ENCODE results near the gene GOLGA6A. TPM values are rescaled to one million over a fixed set of nuclear protein-coding genes. Genes with fewer than 3 reads are reported as not detected.

The GOLGA6A gene
- total RNA-seq, 2 experiments from 2014 or later, result not detected

DNA sequence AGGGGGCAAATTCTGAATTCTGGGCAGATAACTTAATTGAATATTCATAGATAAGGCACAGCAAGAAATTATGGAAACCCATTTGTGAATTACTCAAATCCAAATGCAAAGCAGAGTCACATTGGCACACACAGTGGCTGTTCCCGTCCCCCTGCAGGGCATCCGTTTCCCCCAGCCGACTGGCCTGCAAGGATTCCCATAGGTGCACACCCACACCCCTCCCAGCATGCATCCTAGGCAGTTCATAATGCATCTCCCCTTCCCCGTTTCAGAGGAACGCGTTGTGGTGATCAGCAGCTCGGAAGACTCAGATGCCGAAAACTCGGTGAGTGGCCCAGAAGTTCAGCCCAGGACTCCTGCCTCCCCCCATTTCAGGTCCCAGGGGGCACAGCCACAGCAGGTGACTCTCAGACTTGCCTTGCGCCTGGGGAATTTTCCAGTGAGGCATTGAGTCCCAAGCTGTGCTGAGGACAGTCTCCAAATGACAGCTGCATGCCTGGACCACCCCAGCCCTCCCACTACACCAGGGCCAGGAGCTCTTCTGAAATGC lies 48.1 kb downstream of the GOLGA6A start:
- ChIA-PET POLR2A (no interaction called here), CTCF (no interaction called here)
- Mint-ChIP-seq H3K36me3 (ENCODE audit: low read depth) (peaks cover 68% of the 10 kb centered on the region), H3K9me3 (no peaks in the 10 kb centered on the region), H3K27me3 (no peaks in the 10 kb centered on the region), H3K4me3 (no peak overlapping the region), H3K4me1 (no peaks in the 10 kb centered on the region), H3K27ac (no peak overlapping the region)
- no peak for DNase-seq

DNA sequence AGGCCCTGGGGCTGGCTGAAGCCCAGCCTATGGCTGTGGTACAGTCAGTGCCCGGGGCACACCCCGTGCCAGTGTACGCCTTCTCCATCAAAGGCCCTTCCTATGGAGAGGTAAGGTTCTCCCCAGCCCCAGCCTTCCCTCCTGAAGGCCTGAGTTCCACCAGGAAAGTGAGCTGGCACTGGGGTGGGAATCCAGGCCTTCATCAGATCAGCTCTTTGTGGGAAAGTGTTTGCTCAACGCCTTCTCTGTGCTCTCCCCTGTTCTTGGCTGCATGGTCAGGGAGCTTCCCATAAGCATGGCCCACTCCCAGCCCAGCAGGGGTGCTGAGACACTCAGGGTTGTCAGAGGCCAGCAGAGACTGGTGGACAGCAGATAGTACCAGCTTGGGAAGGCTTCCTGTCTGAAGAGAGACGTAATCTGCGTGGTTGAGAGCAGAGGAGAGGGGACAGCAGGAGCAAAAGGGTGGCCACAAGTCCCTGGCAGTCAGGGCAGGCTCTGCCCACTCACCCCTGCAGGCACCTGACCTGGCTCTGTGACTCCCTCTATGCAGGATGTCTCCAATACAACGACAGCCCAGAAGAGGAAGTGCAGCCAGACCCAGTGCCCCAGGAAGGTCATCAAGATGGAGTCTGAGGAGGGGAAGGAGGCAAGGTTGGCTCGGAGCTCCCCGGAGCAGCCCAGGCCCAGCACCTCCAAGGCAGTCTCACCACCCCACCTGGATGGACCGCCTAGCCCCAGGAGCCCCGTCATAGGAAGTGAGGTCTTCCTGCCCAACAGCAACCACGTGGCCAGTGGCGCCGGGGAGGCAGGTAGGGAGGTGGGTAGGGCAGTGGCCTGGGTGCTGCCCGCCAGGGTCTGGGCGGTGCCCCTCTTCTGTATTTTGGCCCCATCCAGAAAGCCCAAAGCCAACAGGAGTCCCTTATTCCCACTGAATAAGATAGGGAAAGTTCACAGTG lies 49.5 kb downstream of the GOLGA6A start:
- no peak overlapping the region for H3K4me3 Mint-ChIP-seq
- peaks cover 69% of the 10 kb centered on the region for H3K36me3 Mint-ChIP-seq (ENCODE audit: low read depth)
- ChIA-PET CTCF (interaction anchor here (1.3 kb wide), 1 partner anchor 60 kb away, joined by 5 read pairs; no protein-coding TSS in a partner anchor), POLR2A (no interaction called here)
- no peaks in the 10 kb centered on the region for H3K27me3 Mint-ChIP-seq
- no peaks in the 10 kb centered on the region for H3K4me1 Mint-ChIP-seq
- H3K27ac Mint-ChIP-seq, result no peak overlapping the region
- DNase-seq, result no peak
- no peaks in the 10 kb centered on the region for H3K9me3 Mint-ChIP-seq

DNA sequence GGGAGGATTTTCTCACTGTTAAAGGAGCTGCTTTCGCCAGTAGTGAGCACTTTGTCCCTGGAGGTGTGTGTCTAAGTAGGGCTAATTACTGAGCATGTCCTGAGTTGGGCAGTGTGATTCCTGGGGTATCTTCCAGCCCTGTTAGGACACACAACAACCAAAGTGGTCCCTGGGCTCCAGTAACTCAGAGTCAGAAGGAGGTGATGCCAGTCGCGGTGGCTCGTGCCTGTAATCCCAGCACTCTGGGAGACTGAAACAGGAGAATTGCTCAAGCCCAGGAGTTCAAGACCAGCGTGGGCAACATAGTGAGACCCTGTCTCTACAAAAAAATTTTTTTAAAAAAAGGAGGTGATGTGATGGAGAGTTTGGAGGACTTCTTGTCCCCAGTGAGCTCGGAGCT lies 50.3 kb downstream of the GOLGA6A start:
- H3K4me1 Mint-ChIP-seq, result no peaks in the 10 kb centered on the region
- H3K4me3 Mint-ChIP-seq, result no peak overlapping the region
- DNase-seq, result no peak
- peaks cover 61% of the 10 kb centered on the region for H3K36me3 Mint-ChIP-seq (ENCODE audit: low read depth)
- no peaks in the 10 kb centered on the region for H3K27me3 Mint-ChIP-seq
- ChIA-PET POLR2A (no interaction called here), CTCF (interaction anchor here (1.3 kb wide), 1 partner anchor 59 kb away, joined by 5 read pairs; no protein-coding TSS in a partner anchor)
- no peaks in the 10 kb centered on the region for H3K9me3 Mint-ChIP-seq
- H3K27ac Mint-ChIP-seq, result no peak overlapping the region

DNA sequence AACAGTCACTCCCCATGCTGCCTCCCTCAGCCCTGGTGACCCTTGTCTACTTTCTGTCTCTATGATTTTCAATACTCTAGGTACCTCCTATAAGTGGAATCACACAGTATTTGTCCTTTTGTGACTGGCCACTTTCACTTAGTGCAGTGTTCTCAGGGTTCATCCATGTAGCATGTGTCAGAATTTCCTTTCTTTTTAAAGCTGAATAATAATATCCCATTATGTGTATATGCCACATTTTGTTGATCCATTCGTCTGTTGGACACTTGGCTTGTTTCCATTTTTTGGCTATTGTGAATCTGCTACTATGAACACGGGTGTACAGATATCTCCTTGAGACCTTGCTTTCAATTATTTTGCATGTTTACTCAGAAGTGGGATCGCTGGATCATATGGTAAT lies 53.7 kb downstream of the GOLGA6A start:
- H3K36me3 Mint-ChIP-seq (ENCODE audit: low read depth), result peaks cover 51% of the 10 kb centered on the region
- DNase-seq, result no peak
- no peaks in the 10 kb centered on the region for H3K9me3 Mint-ChIP-seq
- no peaks in the 10 kb centered on the region for H3K4me1 Mint-ChIP-seq
- no peaks in the 10 kb centered on the region for H3K27me3 Mint-ChIP-seq
- H3K4me3 Mint-ChIP-seq, result no peak overlapping the region
- POLR2A ChIA-PET, result no interaction called here
- no peak overlapping the region for H3K27ac Mint-ChIP-seq
- CTCF ChIA-PET, result interaction anchor here (1.9 to 2.0 kb wide), 2 partner anchors 20 to 56 kb away, joined by 7 to 10 read pairs; no protein-coding TSS in a partner anchor

DNA sequence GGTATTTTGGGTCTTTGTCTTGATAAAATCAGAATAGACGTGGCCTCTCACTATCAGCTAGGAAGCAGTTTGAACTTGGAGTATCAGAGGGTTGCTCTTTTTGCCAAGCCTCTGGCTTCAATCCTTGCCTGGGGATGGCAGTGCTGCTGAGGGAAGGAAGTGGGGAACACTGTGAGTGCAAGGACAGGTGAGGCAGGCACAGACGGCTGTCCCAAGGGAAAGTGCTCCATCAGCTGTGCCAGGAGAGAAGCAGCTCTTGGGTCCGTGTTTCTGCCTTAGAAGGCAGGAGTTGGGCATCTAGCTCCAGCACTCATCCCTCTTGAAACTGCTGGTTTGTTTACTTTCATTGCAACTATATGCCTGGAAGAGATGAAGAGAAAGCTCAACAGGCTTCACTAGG lies 54.7 kb downstream of the GOLGA6A start:
- no peak overlapping the region for H3K4me3 Mint-ChIP-seq
- DNase-seq, result no peak
- ChIA-PET POLR2A (no interaction called here), CTCF (interaction anchor here (1.9 to 2.0 kb wide), 2 partner anchors 21 to 55 kb away, joined by 7 to 10 read pairs; no protein-coding TSS in a partner anchor)
- no peaks in the 10 kb centered on the region for H3K4me1 Mint-ChIP-seq
- peaks cover 57% of the 10 kb centered on the region for H3K36me3 Mint-ChIP-seq (ENCODE audit: low read depth)
- no peak overlapping the region for H3K27ac Mint-ChIP-seq
- H3K9me3 Mint-ChIP-seq, result no peaks in the 10 kb centered on the region
- no peaks in the 10 kb centered on the region for H3K27me3 Mint-ChIP-seq

DNA sequence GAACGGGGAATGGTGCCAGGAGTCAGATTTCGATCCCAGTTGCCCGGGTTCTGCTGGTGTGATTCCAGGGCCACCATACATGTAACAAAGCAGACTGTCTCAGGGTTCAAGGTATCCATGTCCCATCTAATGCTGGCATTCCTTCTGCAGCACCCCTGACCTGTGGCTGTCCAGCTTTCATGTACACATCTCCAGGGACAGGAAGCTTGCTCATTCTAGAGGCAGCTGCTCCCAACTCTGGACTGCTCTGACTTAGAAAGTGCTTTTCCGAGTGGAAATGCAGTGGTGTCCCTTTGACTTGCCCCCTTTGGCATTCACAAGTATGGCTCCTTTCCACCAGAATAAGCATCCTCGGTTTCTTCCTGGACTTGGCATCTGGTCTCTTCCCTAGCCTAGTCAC lies 56.9 kb downstream of the GOLGA6A start:
- DNase-seq, result no peak
- Mint-ChIP-seq H3K4me1 (peaks cover 11% of the 10 kb centered on the region), H3K9me3 (no peaks in the 10 kb centered on the region), H3K4me3 (no peak overlapping the region), H3K27ac (no peak overlapping the region), H3K36me3 (ENCODE audit: low read depth) (peaks cover 60% of the 10 kb centered on the region), H3K27me3 (no peaks in the 10 kb centered on the region)
- CTCF ChIA-PET, result interaction anchor here (1.6 kb wide), 1 partner anchor 51 kb away, joined by 4 read pairs; no protein-coding TSS in a partner anchor
- POLR2A ChIA-PET, result interaction anchor here (1.3 kb wide), 1 partner anchor 31 kb away, joined by 4 read pairs; the partner anchor contains the start of gene PML

DNA sequence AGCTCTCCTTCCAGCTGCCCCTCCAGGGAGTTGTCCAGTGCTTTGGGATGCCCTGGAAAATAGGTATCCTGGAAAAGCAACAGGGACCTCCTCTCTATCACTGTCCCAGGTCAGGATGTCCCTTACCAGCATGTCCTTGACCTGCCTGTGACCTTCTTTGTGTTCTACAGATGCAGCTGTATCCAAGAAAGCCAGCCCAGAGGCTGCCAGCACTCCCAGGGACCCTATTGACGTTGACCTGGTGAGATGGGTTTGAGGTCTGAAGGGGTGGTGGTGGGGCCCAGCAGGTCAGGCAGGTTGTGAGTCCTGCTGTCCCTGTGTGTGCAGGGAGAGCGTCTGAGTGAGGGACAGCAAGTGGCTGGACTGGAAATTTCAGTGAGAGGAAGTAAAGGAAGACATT lies 57.7 kb downstream of the GOLGA6A start:
- CTCF ChIA-PET, result interaction anchor here (0.8 to 1.6 kb wide), 3 partner anchors 51 to 65 kb away, joined by 3 to 4 read pairs (median 3); no protein-coding TSS in a partner anchor
- Mint-ChIP-seq H3K4me3 (no peak overlapping the region), H3K36me3 (ENCODE audit: low read depth) (peaks cover 62% of the 10 kb centered on the region), H3K27me3 (no peaks in the 10 kb centered on the region), H3K27ac (no peak overlapping the region), H3K9me3 (no peaks in the 10 kb centered on the region), H3K4me1 (peaks cover 11% of the 10 kb centered on the region)
- POLR2A ChIA-PET, result no interaction called here
- DNase-seq, result no peak

DNA sequence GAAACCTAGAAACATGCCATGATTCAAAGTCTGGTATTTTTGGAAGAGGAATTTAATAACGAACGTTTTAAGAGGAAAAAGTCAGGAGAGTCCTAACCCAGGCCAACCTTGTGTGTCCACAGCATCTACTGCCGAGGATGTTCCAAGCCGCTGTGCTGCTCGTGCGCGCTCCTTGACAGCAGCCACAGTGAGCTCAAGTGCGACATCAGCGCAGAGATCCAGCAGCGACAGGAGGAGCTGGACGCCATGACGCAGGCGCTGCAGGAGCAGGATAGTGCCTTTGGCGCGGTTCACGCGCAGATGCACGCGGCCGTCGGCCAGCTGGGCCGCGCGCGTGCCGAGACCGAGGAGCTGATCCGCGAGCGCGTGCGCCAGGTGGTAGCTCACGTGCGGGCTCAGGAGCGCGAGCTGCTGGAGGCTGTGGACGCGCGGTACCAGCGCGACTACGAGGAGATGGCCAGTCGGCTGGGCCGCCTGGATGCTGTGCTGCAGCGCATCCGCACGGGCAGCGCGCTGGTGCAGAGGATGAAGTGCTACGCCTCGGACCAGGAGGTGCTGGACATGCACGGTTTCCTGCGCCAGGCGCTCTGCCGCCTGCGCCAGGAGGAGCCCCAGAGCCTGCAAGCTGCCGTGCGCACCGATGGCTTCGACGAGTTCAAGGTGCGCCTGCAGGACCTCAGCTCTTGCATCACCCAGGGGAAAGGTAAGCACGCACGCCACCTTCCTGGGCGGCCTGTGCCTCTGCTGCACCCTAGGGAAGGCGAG lies 59.5 kb downstream of the GOLGA6A start:
- POLR2A ChIA-PET, result no interaction called here
- H3K27ac Mint-ChIP-seq, result no peak overlapping the region
- peaks cover 55% of the 10 kb centered on the region for H3K36me3 Mint-ChIP-seq (ENCODE audit: low read depth)
- H3K27me3 Mint-ChIP-seq, result no peaks in the 10 kb centered on the region
- no peak for DNase-seq
- H3K4me1 Mint-ChIP-seq, result peaks cover 11% of the 10 kb centered on the region
- H3K4me3 Mint-ChIP-seq, result no peak overlapping the region
- CTCF ChIA-PET, result no interaction called here
- no peaks in the 10 kb centered on the region for H3K9me3 Mint-ChIP-seq

Other genes with a start within 250 kb of the GOLGA6A start
- gene TBC1D21, start 209.0 kb downstream of the GOLGA6A start, total RNA-seq, result not detected
- 10 to 100 TPM in 1 of 2 experiments, 1 to 10 TPM in 1; 9.1 to 10.9 TPM for gene LOXL1, start 156.1 kb downstream of the GOLGA6A start, total RNA-seq
- gene STOML1, start 90.3 kb downstream of the GOLGA6A start, total RNA-seq, result 1 to 10 TPM; 7.1 to 8.5 TPM
- gene PML, start 87.8 kb downstream of the GOLGA6A start, total RNA-seq, result 100 to 1,000 TPM; 133 to 138 TPM
- gene ISLR2, start 48.0 kb upstream of the GOLGA6A start, total RNA-seq, result under 1 TPM in 1 of 2 experiments, not detected in 1; 0.08 TPM
- not detected for gene ISLR, start 91.2 kb upstream of the GOLGA6A start, total RNA-seq
- gene STRA6, start 120.2 kb upstream of the GOLGA6A start, total RNA-seq, result not detected
- gene CCDC33, start 153.8 kb upstream of the GOLGA6A start, total RNA-seq, result not detected

Data from activated CD4-positive, alpha-beta memory T cell treated with anti-CD3 and anti-CD28 coated beads, Interleukin-2, amount 10 ng/mL, durations not matched to agents 7 days and 5 days (primary cell).